GM12874 (cell line): ENCODE results near the gene GDNF.

ENCODE experiments used
- CTCF ChIP-seq: IDR thresholded peaks from 2 replicates; pipeline ENCODE4 v1.5.1; 2011; ENCODE audit warnings: low read depth, mild to moderate bottlenecking, control low read depth, low read length, moderate library complexity; ENCODE audit not compliant: insufficient read depth

The GDNF gene

GRCh38 chr5:37839407-37840052 is at the start of gene GDNF:
Gene GDNF, minus strand, starts transcription at chr5:37840041. Its CDS starts 5,245 bp downstream, at chr5:37834796.
- no peak for TF ChIP-seq CTCF

GRCh38 chr5:37888476-37888875 is 48.6 kb upstream of the GDNF start:
- no peak for TF ChIP-seq CTCF

- no peak for TF ChIP-seq CTCF
Measured at GRCh38 chr5:37886242-37886905, 46.5 kb upstream of the GDNF start.

GRCh38 chr5:37882636-37883035 is 42.8 kb upstream of the GDNF start:
- TF ChIP-seq CTCF = no peak

GRCh38 chr5:37881359-37881758 is 41.5 kb upstream of the GDNF start:
- no peak for TF ChIP-seq CTCF

GRCh38 chr5:37876943-37877342 is 37.1 kb upstream of the GDNF start:
- no peak for TF ChIP-seq CTCF

GRCh38 chr5:37876245-37876644 is 36.4 kb upstream of the GDNF start:
- no peak for TF ChIP-seq CTCF
